H1 (cell line): Measurements from ENCODE around the gene NEURL2. TPM values are rescaled to one million over a fixed set of nuclear protein-coding genes. Genes with fewer than 3 reads are reported as not detected.

ENCODE experiments used
- BCL11A ChIP-seq, 2 experiments: IDR thresholded peaks; one replicate each; pipeline ENCODE4 v1.6.1; 2011; ENCODE audit warnings: low read depth in 2 of 2, low read length in 2 of 2, mild to moderate bottlenecking in 2 of 2
- CBX5 ChIP-seq: fragments of 300-800, 300-1000 bp; sonication (generic); IDR thresholded peaks from 2 replicates; pipeline ENCODE4 v1.7.1; 2016; ENCODE audit warnings: antibody characterized with exemption, low read length, low read depth
- EGR1 ChIP-seq: IDR thresholded peaks from 2 replicates; pipeline ENCODE4 v1.6.1; 2011; ENCODE audit warnings: low read depth, low read length, borderline replicate concordance
- JUN ChIP-seq: IDR thresholded peaks from 2 replicates; pipeline ENCODE4 v1.6.1; 2011; ENCODE audit warnings: low read depth, mild to moderate bottlenecking, improper control_type of control experiment, low read length
- KDM4A ChIP-seq: IDR thresholded peaks from one replicate; pipeline ENCODE4 v1.7.1; 2012; ENCODE audit warnings: low read depth, mild to moderate bottlenecking, moderate library complexity, low read length, inconsistent platforms; ENCODE audit not compliant: severe bottlenecking
- POLR2A ChIP-seq, 2 experiments: IDR thresholded peaks; 1 replicate in 1 of 2; 2 replicates in 1 of 2; pipeline ENCODE4 v1.6.1; 2011; ENCODE audit warnings: low read depth in 2 of 2, low read length in 2 of 2, mild to moderate bottlenecking in 2 of 2; ENCODE audit errors: control extremely low read depth in 1 of 2
- TAF1 ChIP-seq: IDR thresholded peaks from 2 replicates; pipeline ENCODE4 v1.6.1; 2011; ENCODE audit warnings: mild to moderate bottlenecking, low read depth, low read length
- polyA plus RNA-seq, 7 experiments: library from polyadenylated mRNA; depleted of rRNA in 3 of 7; stranded (reverse) in 5 of 7; unstranded in 2 of 7; fragments of >200 nt in 5 of 7; fragments of 200-250 nt in 2 of 7; gene quantifications; 1 replicate in 5 of 7; 2 replicates in 1 of 7; 4 replicates in 1 of 7; pipeline versions ENCODE4 v1.2.1 to v1.2.3, GENCODE V29; 2011 to 2013; ENCODE audit warnings: missing spikeins in 2 of 7, mixed read lengths in 2 of 7
- total RNA-seq: library from RNA; stranded (reverse); fragmentation: NEBNext Ultra II Directional; extraction: Animal tissue kit (Norgen Biotek cat#: 25700); gene quantifications from 2 replicates; pipeline ENCODE4 v1.2.1, GENCODE V29; 2021
- TF ChIP-seq, protein P1 (sequence below): IDR thresholded peaks from 2 replicates; pipeline ENCODE4 v1.6.1; 2012; ENCODE audit warnings: inconsistent platforms
- TF ChIP-seq, protein P2 (sequence below): IDR thresholded peaks from 2 replicates; pipeline ENCODE4 v1.6.1; 2011; ENCODE audit warnings: low read depth, mild to moderate bottlenecking, low read length; ENCODE audit not compliant: insufficient read depth

NEURL2 gene
- total and polyA plus RNA-seq, 2 of the 8 experiments (the other 6 are each of a cell fraction or from before 2014, with no cell fraction given) = 6.9 TPM

DNA sequence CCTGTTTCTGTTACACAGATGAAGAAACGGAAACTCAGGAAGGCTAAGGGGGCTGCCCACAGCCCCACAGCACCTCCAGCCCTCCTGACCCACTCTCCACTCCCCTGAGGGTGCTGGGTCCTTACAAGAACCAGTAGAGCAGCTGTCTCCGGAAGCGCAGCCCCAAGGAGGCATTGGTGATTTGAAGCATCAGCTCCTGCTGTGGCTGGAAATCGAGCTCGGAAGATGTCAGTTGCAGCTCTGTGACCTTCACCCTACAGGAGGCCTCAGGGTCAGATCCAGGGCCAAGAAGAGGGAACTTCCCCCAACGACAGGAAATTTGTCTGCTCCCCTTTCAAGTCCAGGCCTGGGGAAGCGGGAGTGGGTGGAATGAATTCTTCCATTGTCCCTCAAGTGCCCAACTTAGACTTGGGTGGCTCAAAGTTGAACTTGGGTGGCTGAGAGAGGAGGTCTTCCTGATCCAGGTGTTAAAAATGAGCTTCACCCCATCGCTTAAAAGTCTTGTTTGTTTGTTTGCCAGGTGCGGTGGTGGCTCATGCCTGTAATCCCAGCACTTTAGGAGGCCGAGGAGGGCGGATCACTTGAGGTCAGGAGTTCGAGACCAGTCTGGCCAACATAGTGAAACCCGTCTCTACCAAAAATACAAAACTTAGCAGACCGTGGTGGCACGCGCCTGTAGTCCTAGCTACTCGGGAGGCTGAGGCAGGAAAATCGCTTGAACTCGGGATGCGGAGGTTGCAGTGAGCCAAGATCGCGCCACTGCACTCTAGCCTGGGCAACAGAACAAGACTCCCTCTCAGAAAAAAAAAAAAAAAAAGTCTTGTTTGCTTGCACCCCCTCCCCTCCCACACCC, 19.0 kb upstream of the NEURL2 start (continued):
- TF ChIP-seq, protein P1, sequence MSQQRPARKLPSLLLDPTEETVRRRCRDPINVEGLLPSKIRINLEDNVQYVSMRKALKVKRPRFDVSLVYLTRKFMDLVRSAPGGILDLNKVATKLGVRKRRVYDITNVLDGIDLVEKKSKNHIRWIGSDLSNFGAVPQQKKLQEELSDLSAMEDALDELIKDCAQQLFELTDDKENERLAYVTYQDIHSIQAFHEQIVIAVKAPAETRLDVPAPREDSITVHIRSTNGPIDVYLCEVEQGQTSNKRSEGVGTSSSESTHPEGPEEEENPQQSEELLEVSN = no peak
- TF ChIP-seq KDM4A (no peak), JUN (no peak), POLR2A (IDR thresholded peaks at IDR 0.05; ENCODE audit: control extremely low read depth in 1 of 2, low read depth in 2 of 2, low read length in 2 of 2) (no peak), EGR1 (no peak), CBX5 (no peak), BCL11A (IDR thresholded peaks at IDR 0.05; ENCODE audit: low read depth in 2 of 2, low read length in 2 of 2) (no peak), TAF1 (no peak)
- TF ChIP-seq, protein P2, sequence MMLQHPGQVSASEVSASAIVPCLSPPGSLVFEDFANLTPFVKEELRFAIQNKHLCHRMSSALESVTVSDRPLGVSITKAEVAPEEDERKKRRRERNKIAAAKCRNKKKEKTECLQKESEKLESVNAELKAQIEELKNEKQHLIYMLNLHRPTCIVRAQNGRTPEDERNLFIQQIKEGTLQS = no peak
- TF ChIP-seq, all 59 proteins: peak for 0
